H1 (cell line): ENCODE data around the gene C14orf93. TPM values are rescaled to one million over a fixed set of nuclear protein-coding genes. Genes with fewer than 3 reads are reported as not detected.

Experiments
- CTCF ChIA-PET: fragments of 300-600 bp; sonication (Branson Sonifier 250); formaldehyde crosslinking; loops from one replicate; lab custom pipeline; 2021; ENCODE audit not compliant: partially characterized antibody; lab: Charles Lee
- POLR2A ChIA-PET: fragments of 300-600 bp; sonication (Branson Sonifier 250); formaldehyde crosslinking; loops from one replicate; lab custom pipeline; 2021; ENCODE audit warnings: inconsistent platforms; ENCODE audit not compliant: partially characterized antibody; lab: Charles Lee
- DNase-seq, 2 experiments: peaks; one replicate each; pipeline versions ENCODE4 v3.0.0 to v3.0.0-alpha.2; 2010 to 2022; ENCODE audit warnings: low spot score in 2 of 2, low read depth in 1 of 2, mixed read lengths in 1 of 2
- FAIRE-seq: peaks from 2 replicates; lab custom pipeline; 2011; peaks lifted over from hg19 to GRCh38; lab: Jason Lieb, UNC
- H2AFZ ChIP-seq: 2 replicates; pipeline ENCODE4 v1.8.1; 2012; ENCODE audit warnings: low read length, inconsistent platforms
- H2AK5ac ChIP-seq: 2 replicates; pipeline ENCODE4 v1.6.1; 2013; ENCODE audit warnings: low read depth, low read length
- H2BK120ac ChIP-seq: replicated peaks from 2 replicates; pipeline ENCODE3; 2013; ENCODE audit warnings: low read depth, low read length, inconsistent platforms
- H2BK12ac ChIP-seq: 2 replicates; pipeline ENCODE4 v1.6.1; 2013; ENCODE audit warnings: low read depth, low read length
- H2BK15ac ChIP-seq: 2 replicates; pipeline ENCODE4 v1.6.1; 2013; ENCODE audit warnings: low read length
- H2BK20ac ChIP-seq: 2 replicates; pipeline ENCODE4 v1.6.1; 2013; ENCODE audit warnings: low read length
- H2BK5ac ChIP-seq: 2 replicates; pipeline ENCODE4 v1.6.1; 2013; ENCODE audit warnings: low read depth, low read length
- H3K14ac ChIP-seq: 2 replicates; pipeline ENCODE4 v1.6.1; 2013; ENCODE audit warnings: inconsistent platforms; ENCODE audit not compliant: insufficient read length
- H3K18ac ChIP-seq: 2 replicates; pipeline ENCODE4 v1.6.1; 2013; ENCODE audit warnings: low read length; ENCODE audit errors: extremely low read depth
- H3K23ac ChIP-seq: 2 replicates; pipeline ENCODE4 v1.6.1; 2013; ENCODE audit warnings: inconsistent platforms; ENCODE audit not compliant: insufficient read length
- H3K23me2 ChIP-seq: 2 replicates; pipeline ENCODE4 v1.6.1; 2013; ENCODE audit warnings: low read depth, low read length
- H3K27ac ChIP-seq: 2 replicates; pipeline ENCODE4 v1.6.1; 2011; ENCODE audit warnings: low read depth, low read length, inconsistent platforms
- H3K27me3 ChIP-seq, 4 experiments: replicated peaks in 1 of 4; 1 replicate in 1 of 4; 2 replicates in 3 of 4; pipeline versions ENCODE4 v1.6.1 to v1.8.1; 2011 to 2013; ENCODE audit warnings: low read length in 3 of 4, mild to moderate bottlenecking in 3 of 4, inconsistent platforms in 2 of 4, mixed read lengths in 2 of 4, moderate library complexity in 1 of 4; ENCODE audit not compliant: control insufficient read depth in 3 of 4, insufficient read depth in 3 of 4; ENCODE audit errors: extremely low read depth in 1 of 4
- H3K36me3 ChIP-seq, 4 experiments: 2 replicates each; pipeline versions ENCODE4 v1.6.1 to v1.8.1; 2011 to 2013; ENCODE audit warnings: mild to moderate bottlenecking in 4 of 4, low read length in 3 of 4, moderate library complexity in 2 of 4, control low read depth in 1 of 4, inconsistent platforms in 1 of 4; ENCODE audit not compliant: insufficient read depth in 4 of 4, control insufficient read depth in 2 of 4
- H3K4ac ChIP-seq: replicated peaks from 2 replicates; pipeline ENCODE3; 2013; ENCODE audit warnings: low read length, low read depth, mixed read lengths, inconsistent platforms; ENCODE audit not compliant: insufficient read length
- H3K4me1 ChIP-seq, 4 experiments: replicated peaks in 1 of 4; 1 replicate in 1 of 4; 2 replicates in 3 of 4; pipeline versions ENCODE4 v1.6.1 to v1.8.1; 2011 to 2013; ENCODE audit warnings: low read length in 3 of 4, inconsistent platforms in 2 of 4, mixed read lengths in 1 of 4; ENCODE audit not compliant: insufficient read depth in 4 of 4, control insufficient read depth in 3 of 4
- H3K4me2 ChIP-seq, 2 experiments: 2 replicates each; pipeline versions ENCODE4 v1.6.1 to v1.8.1; 2011 to 2013; ENCODE audit warnings: low read depth in 2 of 2, low read length in 2 of 2, control low read depth in 1 of 2, inconsistent platforms in 1 of 2, mild to moderate bottlenecking in 1 of 2; ENCODE audit not compliant: insufficient read depth in 1 of 2
- H3K4me3 ChIP-seq, 4 experiments: fragments of 200-600, 300-600 bp in 1 of 4; sonication (generic), shearing (Covaris generic), sonication (Bioruptor Twin) in 1 of 4; 2 replicates each; pipeline versions ENCODE4 v1.5.1 to v1.8.1; 2011 to 2016; ENCODE audit warnings: low read length in 4 of 4, low read depth in 3 of 4, control low read depth in 2 of 4, inconsistent platforms in 2 of 4, mild to moderate bottlenecking in 2 of 4, mixed read lengths in 1 of 4, moderate library complexity in 1 of 4; ENCODE audit not compliant: insufficient read depth in 2 of 4; ENCODE audit errors: extremely low read depth in 1 of 4
- H3K56ac ChIP-seq: replicated peaks from 2 replicates; pipeline ENCODE3; 2013; ENCODE audit warnings: low read depth, mild to moderate bottlenecking, mixed read lengths, low read length, inconsistent platforms; ENCODE audit not compliant: insufficient read length
- H3K79me1 ChIP-seq: 2 replicates; pipeline ENCODE4 v1.6.1; 2013; ENCODE audit warnings: low read depth, low read length, control low read depth
- H3K79me2 ChIP-seq, 2 experiments: 2 replicates each; pipeline versions ENCODE4 v1.6.1 to v1.8.1; 2012 to 2013; ENCODE audit warnings: low read length in 2 of 2, mild to moderate bottlenecking in 2 of 2, inconsistent platforms in 1 of 2; ENCODE audit not compliant: insufficient read depth in 2 of 2, control insufficient read depth in 1 of 2
- H3K9ac ChIP-seq, 4 experiments: replicated peaks in 1 of 4; 1 replicate in 1 of 4; 2 replicates in 3 of 4; pipeline versions ENCODE4 v1.6.1 to v1.8.1; 2011 to 2013; ENCODE audit warnings: low read depth in 3 of 4, low read length in 3 of 4, control low read depth in 2 of 4, mild to moderate bottlenecking in 2 of 4, moderate library complexity in 2 of 4, inconsistent platforms in 1 of 4; ENCODE audit errors: extremely low read depth in 1 of 4
- H3K9me3 ChIP-seq, 2 experiments: 2 replicates each; pipeline versions ENCODE4 v1.6.1 to v1.8.1; 2012 to 2013; ENCODE audit warnings: mild to moderate bottlenecking in 2 of 2, moderate library complexity in 2 of 2, control low read depth in 1 of 2, inconsistent platforms in 1 of 2, low read depth in 1 of 2, low read length in 1 of 2, mixed read lengths in 1 of 2; ENCODE audit not compliant: insufficient read depth in 2 of 2
- H4K20me1 ChIP-seq, 2 experiments: replicated peaks in 1 of 2; 2 replicates each; pipeline versions ENCODE3 to v1.8.1; 2011 to 2013; ENCODE audit warnings: inconsistent platforms in 2 of 2, low read length in 2 of 2, mild to moderate bottlenecking in 1 of 2; ENCODE audit not compliant: insufficient read depth in 2 of 2, control insufficient read depth in 1 of 2
- H4K5ac ChIP-seq: 2 replicates; pipeline ENCODE4 v1.6.1; 2013; ENCODE audit warnings: low read length, low read depth, mixed read lengths, inconsistent platforms; ENCODE audit not compliant: insufficient read length
- H4K8ac ChIP-seq: 2 replicates; pipeline ENCODE4 v1.8.0; 2013; ENCODE audit warnings: mild to moderate bottlenecking, moderate library complexity, low read length, inconsistent platforms; ENCODE audit not compliant: insufficient read depth; ENCODE audit errors: extremely low read depth
- H4K91ac ChIP-seq: replicated peaks from 2 replicates; pipeline ENCODE3; 2013; ENCODE audit warnings: low read length, mixed read lengths, inconsistent platforms; ENCODE audit not compliant: insufficient read length
- BACH1 ChIP-seq: IDR thresholded peaks from 2 replicates; pipeline ENCODE4 v1.6.1; 2012; ENCODE audit warnings: low read length, improper control_type of control experiment
- CEBPB ChIP-seq: IDR thresholded peaks from 2 replicates; pipeline ENCODE4 v1.6.1; 2012; ENCODE audit warnings: low read depth, low read length
- CHD2 ChIP-seq: IDR thresholded peaks from 2 replicates; pipeline ENCODE4 v1.6.1; 2012; ENCODE audit warnings: low read length, improper control_type of control experiment
- CREB1 ChIP-seq: IDR thresholded peaks from 2 replicates; pipeline ENCODE4 v1.6.1; 2012; ENCODE audit warnings: inconsistent platforms
- HDAC6 ChIP-seq: IDR thresholded peaks from one replicate; pipeline ENCODE4 v1.7.1; 2012; ENCODE audit warnings: low read depth, mild to moderate bottlenecking, inconsistent platforms, low read length, moderate library complexity
- MAFK ChIP-seq: IDR thresholded peaks from 2 replicates; pipeline ENCODE4 v1.6.1; 2012; ENCODE audit warnings: low read depth, mild to moderate bottlenecking, improper control_type of control experiment, low read length
- MAX ChIP-seq: IDR thresholded peaks from 2 replicates; pipeline ENCODE4 v1.6.1; 2012; ENCODE audit warnings: inconsistent platforms
- NRF1 ChIP-seq: IDR thresholded peaks from 2 replicates; pipeline ENCODE4 v1.6.1; 2011; ENCODE audit warnings: mild to moderate bottlenecking, low read depth, low read length, improper control_type of control experiment
- POLR2A ChIP-seq, 2 experiments: IDR thresholded peaks; 1 replicate in 1 of 2; 2 replicates in 1 of 2; pipeline ENCODE4 v1.6.1; 2011; ENCODE audit warnings: low read depth in 2 of 2, low read length in 2 of 2, mild to moderate bottlenecking in 2 of 2; ENCODE audit errors: control extremely low read depth in 1 of 2
- POLR2AphosphoS5 ChIP-seq: IDR thresholded peaks from 2 replicates; pipeline ENCODE4 v1.6.1; 2011; ENCODE audit warnings: low read depth, low read length
- SIN3A ChIP-seq, 2 experiments: IDR thresholded peaks in 1 of 2; conservative IDR thresholded peaks in 1 of 2; 2 replicates each; pipeline ENCODE4 v1.6.1; 2011 to 2012; ENCODE audit warnings: low read length in 2 of 2, improper control_type of control experiment in 1 of 2, low read depth in 1 of 2, mild to moderate bottlenecking in 1 of 2
- SRF ChIP-seq: IDR thresholded peaks from 2 replicates; pipeline ENCODE4 v1.6.1; 2011; ENCODE audit warnings: mild to moderate bottlenecking, low read depth, low read length, moderate library complexity
- YY1 ChIP-seq: IDR thresholded peaks from 2 replicates; pipeline ENCODE4 v1.6.1; 2011; ENCODE audit warnings: low read depth, mild to moderate bottlenecking, low read length
- WGBS, 2 experiments: shearing (Covaris generic) in 1 of 2; methylation state at CpG; one replicate each; pipeline versions ENCODE4 v1.1.6 to v1.1.7; 2013 to 2015; ENCODE audit warnings: low lambda C conversion rate in 2 of 2, mixed read lengths in 2 of 2, inconsistent platforms in 1 of 2, low coverage in 1 of 2, missing lambda C conversion rate in 1 of 2; ENCODE audit not compliant: insufficient replicate concordance in 2 of 2, insufficient coverage in 1 of 2, insufficient read length in 1 of 2; ENCODE audit errors: extremely low coverage in 1 of 2, missing lambda C conversion rate in 1 of 2; 5-methylcytosine and 5-hydroxymethylcytosine counted together
- polyA plus RNA-seq, 7 experiments: library from polyadenylated mRNA; depleted of rRNA in 3 of 7; stranded (reverse) in 5 of 7; unstranded in 2 of 7; fragments of >200 nt in 5 of 7; fragments of 200-250 nt in 2 of 7; gene quantifications; 1 replicate in 5 of 7; 2 replicates in 1 of 7; 4 replicates in 1 of 7; pipeline versions ENCODE4 v1.2.1 to v1.2.3, GENCODE V29; 2011 to 2013; ENCODE audit warnings: missing spikeins in 2 of 7, mixed read lengths in 2 of 7
- total RNA-seq: library from RNA; stranded (reverse); fragmentation: NEBNext Ultra II Directional; extraction: Animal tissue kit (Norgen Biotek cat#: 25700); gene quantifications from 2 replicates; pipeline ENCODE4 v1.2.1, GENCODE V29; 2021

The C14orf93 gene
- total and polyA plus RNA-seq, 2 of the 8 experiments (the other 6 are each of a cell fraction or from before 2014, with no cell fraction given), result 7.8 to 8.2 TPM

- POLR2A ChIA-PET, result interaction anchor here (0.8 to 2.8 kb wide), 10 partner anchors 13 to 112 kb away, joined by 3 to 7 read pairs (median 3); partner anchors contain the start of genes AJUBA and PRMT5
- H4K20me1 ChIP-seq, result no peaks in the 10 kb centered on the region
- TF ChIP-seq CHD2 (no peak), POLR2AphosphoS5 (no peak), CEBPB (no peak), SIN3A (conservative IDR thresholded peaks at IDR 0.05 in 1 of 2, IDR thresholded peaks at IDR 0.05 in 1 of 2; ENCODE audit: low read depth in 1 of 2, low read length in 2 of 2) (no peak), MAX (no peak), NRF1 (no peak), SRF (no peak), HDAC6 (no peak), CREB1 (no peak), POLR2A (IDR thresholded peaks at IDR 0.05; ENCODE audit: control extremely low read depth in 1 of 2, low read depth in 2 of 2, low read length in 2 of 2) (no peak), YY1 (no peak), BACH1 (no peak), MAFK (no peak)
Observed at GRCh38 chr14:23041729-23042128, 31.8 kb upstream of the C14orf93 start.

More at GRCh38 chr14:23041729-23042128, 31.8 kb upstream of the C14orf93 start:
- DNase-seq (no peak), FAIRE-seq (no peak)
- Histone ChIP-seq H4K8ac (no peak overlapping the region), H3K27me3 (no peaks in the 10 kb centered on the region), H3K36me3 (no peaks in the 10 kb centered on the region), H3K4me1 (0 out of 7 replicates have a peak, but pooled peaks cover 0 to 5% (median 0%) of the 10 kb centered on the region in 4 experiments), H4K91ac (no peak overlapping the region), H3K9ac (no peak overlapping the region), H2AK5ac (no peak overlapping the region), H3K18ac (no peak overlapping the region), H2BK20ac (no peak overlapping the region), H3K27ac (no peak overlapping the region), H3K79me1 (no peaks in the 10 kb centered on the region; the same call in 1 of the 2 replicates), H2BK12ac (no peak overlapping the region), H3K23ac (no peak overlapping the region), H2BK5ac (no peak overlapping the region), H2AFZ (no peak overlapping the region), H2BK120ac (no peak overlapping the region), H3K23me2 (no peaks in the 10 kb centered on the region), H3K4ac (no peak overlapping the region), H3K9me3 (no peaks in the 10 kb centered on the region), H3K79me2 (no peaks in the 10 kb centered on the region), H3K4me2 (no peak overlapping the region), H3K14ac (no peak overlapping the region), H4K5ac (no peak overlapping the region), H3K4me3 (no peak overlapping the region), H3K56ac (no peak overlapping the region), H2BK15ac (no peak overlapping the region)
- CTCF ChIA-PET, result interaction anchor here (0.7 to 29.2 kb wide), 18 partner anchors 9 to 113 kb away, joined by 3 to 785 read pairs (median 6); partner anchors contain the start of genes AJUBA, HAUS4 and PRMT5
- 91% methylated on average over 5 of the region's 8 CpGs; no CpG with 5 or more reads in 1 of the 2 experiments for WGBS, 2 experiments
